AG10803 (cell line): ENCODE data around the gene TCEAL5.
"Not testable (repeated sequence)": the region's sequence is repeated elsewhere in the genome, so short reads cannot be mapped to it uniquely, and the experiment has no call there.

ENCODE experiments used
- DNase-seq: peaks from one replicate; pipeline ENCODE4 v3.0.0; 2010; ENCODE audit warnings: low read depth
- H3K4me3 ChIP-seq: 2 replicates; pipeline ENCODE4 v1.5.1; 2011; ENCODE audit warnings: mild to moderate bottlenecking, low read length, control low read depth
- CTCF ChIP-seq: conservative IDR thresholded peaks from 2 replicates; pipeline ENCODE4 v1.5.1; 2011; ENCODE audit warnings: mild to moderate bottlenecking, low read length, control low read depth, inconsistent platforms

The TCEAL5 gene

GRCh38 chrX:103233263-103233662 lies 43.3 kb downstream of the TCEAL5 start:
- H3K4me3 ChIP-seq: no peak overlapping the region
- DNase-seq: no peak
- no peak for TF ChIP-seq CTCF

GRCh38 chrX:103225918-103226317 lies 50.6 kb downstream of the TCEAL5 start:
- DNase-seq, H3K4me3 ChIP-seq: not testable (repeated sequence)
